GM23248 (cell line): ENCODE data around the gene KLHL8.

Experiments
- EZH2 ChIP-seq: fragments of 200-600 bp; sonication (generic); IDR thresholded peaks from 2 replicates; pipeline ENCODE4 v1.6.1; 2018; ENCODE audit warnings: antibody characterized with exemption, mild to moderate bottlenecking; ENCODE audit not compliant: insufficient read depth, poor library complexity, severe bottlenecking
- EZH2phosphoT487 ChIP-seq: fragments of 200-600 bp; sonication (generic); IDR thresholded peaks from 2 replicates; pipeline ENCODE4 v1.6.1; 2018; ENCODE audit warnings: antibody characterized with exemption, moderate library complexity, mild to moderate bottlenecking, low read depth; ENCODE audit not compliant: insufficient read depth

- TF ChIP-seq EZH2phosphoT487 (no peak), EZH2 (no peak)
These were observed 92.3 kb downstream of the KLHL8 start for GRCh38 chr4:87128006-87128705.
